ENCODE measurements around the gene CRLF2. TPM values are rescaled to one million over a fixed set of nuclear protein-coding genes. Genes with fewer than 3 reads are reported as not detected.
A peak's percentile ranks its signal among the peaks of the same experiment; 100 is the strongest.

CRLF2 gene
- total and polyA plus RNA-seq, 4 donors = 0.19 to 1.4 (median 0.42) TPM

DNA sequence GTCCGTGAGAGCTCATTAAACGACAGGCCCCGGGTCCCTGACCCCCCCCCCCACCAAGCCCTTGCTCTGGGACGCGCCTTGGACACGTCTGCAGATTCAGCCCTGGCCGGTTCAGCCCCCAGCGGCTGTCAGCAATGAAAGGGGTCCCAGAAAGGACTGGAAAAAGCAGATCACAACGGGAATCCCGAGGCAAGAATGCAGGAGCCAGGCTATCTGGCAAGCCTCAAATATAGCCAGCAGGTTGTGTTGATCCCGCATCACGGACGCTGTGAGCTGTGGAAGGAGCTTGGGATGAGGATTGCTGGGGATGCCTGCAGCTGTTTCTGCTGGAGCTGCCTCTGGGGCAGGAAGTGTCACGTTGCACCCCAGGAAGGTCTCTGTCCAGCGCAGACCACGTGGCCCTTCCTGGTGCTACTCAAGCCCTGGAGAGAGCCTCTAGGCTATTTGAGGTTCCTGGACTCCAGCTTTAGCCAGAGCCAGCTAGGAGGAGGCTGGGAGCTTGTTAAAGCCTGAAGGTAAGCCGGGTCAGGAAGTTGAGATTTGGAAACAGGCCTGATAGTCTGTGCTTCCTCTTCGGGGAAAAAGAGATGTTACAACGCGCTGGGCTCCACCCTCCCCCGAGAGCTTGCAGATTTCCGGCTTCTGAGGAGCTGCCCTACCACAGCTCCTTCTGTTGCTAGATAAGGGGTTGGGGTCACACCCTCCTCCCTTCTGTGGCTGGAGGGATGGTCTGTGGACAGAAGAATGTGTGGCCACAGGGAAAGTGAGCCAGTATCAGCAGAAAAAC, 36.8 kb upstream of the CRLF2 start:
- peak; percentile 35 to 55 (median 41) for DNase-seq
- WGBS, 2 donors = 0 to 3% methylated on average over 22 of the region's 22 CpGs
- peak overlapping the region in 1 of 2 donors; percentile 82 for H3K27ac ChIP-seq (ENCODE audit: low read depth in 1 of 2, low read length in 1 of 2)
- TF ChIP-seq, protein P1, sequence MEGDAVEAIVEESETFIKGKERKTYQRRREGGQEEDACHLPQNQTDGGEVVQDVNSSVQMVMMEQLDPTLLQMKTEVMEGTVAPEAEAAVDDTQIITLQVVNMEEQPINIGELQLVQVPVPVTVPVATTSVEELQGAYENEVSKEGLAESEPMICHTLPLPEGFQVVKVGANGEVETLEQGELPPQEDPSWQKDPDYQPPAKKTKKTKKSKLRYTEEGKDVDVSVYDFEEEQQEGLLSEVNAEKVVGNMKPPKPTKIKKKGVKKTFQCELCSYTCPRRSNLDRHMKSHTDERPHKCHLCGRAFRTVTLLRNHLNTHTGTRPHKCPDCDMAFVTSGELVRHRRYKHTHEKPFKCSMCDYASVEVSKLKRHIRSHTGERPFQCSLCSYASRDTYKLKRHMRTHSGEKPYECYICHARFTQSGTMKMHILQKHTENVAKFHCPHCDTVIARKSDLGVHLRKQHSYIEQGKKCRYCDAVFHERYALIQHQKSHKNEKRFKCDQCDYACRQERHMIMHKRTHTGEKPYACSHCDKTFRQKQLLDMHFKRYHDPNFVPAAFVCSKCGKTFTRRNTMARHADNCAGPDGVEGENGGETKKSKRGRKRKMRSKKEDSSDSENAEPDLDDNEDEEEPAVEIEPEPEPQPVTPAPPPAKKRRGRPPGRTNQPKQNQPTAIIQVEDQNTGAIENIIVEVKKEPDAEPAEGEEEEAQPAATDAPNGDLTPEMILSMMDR (IDR thresholded peaks at IDR 0.05; ENCODE audit: control extremely low read depth, extremely low read depth) = no peak
- no peaks in the 10 kb centered on the region for H3K36me3 ChIP-seq (ENCODE audit: control insufficient read depth in 4 of 4, insufficient read depth in 4 of 4, low read length in 4 of 4)
- no peaks in the 10 kb centered on the region for H3K27me3 ChIP-seq (ENCODE audit: control insufficient read depth in 3 of 3, insufficient read depth in 3 of 3, low read length in 2 of 3)
- H3K4me3 ChIP-seq = no peak overlapping the region
- ATAC-seq (ENCODE audit: insufficient read depth, low FRiP score) = peak; percentile 77
- peaks cover 0 to 10% (median 0%) of the 10 kb centered on the region in 5 donors for H3K4me1 ChIP-seq (ENCODE audit: control insufficient read depth in 5 of 5, insufficient read depth in 5 of 5, low read length in 5 of 5)
- no peak overlapping the region for H3K9ac ChIP-seq (ENCODE audit: insufficient read depth in 1 of 2, low read length in 2 of 2)
- H3K9me3 ChIP-seq (ENCODE audit: control insufficient read depth in 4 of 4, insufficient read depth in 3 of 4, low read length in 3 of 4) = peaks cover 0 to 7% (median 0%) of the 10 kb centered on the region in 4 donors

DNA sequence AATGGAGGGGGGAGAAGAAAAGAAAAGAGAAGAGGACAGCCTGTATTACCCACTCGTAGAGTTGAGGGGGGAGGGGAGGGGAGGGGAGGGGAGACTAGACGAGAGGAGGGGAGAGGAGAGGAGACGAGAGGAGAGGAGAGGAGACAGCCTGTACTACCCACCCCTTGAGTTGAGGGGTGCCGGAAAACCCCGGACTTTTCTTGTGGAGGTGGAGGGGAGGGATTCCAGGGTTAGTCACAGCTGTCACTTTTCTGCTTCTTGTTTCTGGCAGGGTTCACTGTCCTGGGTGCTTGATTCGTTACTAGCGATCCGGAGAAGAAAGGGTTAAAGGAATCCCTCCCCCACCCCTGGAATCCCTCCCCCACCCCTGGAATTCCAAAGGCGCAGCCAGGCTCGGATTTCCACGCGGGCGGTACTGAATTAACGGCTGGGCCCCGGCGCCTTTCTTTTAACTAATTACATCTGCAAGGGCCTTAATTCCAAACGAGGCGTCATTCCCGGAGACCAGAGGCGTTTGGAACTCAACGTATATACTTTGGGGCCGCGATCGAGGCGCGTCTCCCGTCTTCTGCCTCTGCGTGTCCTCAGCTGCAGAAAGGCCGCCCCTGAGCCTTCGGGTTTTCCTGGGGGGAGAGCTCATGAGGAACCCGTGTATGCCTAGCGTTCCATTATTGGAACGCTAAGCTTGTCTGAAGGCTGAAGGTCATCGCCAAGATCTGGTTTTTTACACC, 36.0 kb upstream of the CRLF2 start:
- H3K9me3 ChIP-seq (ENCODE audit: control insufficient read depth in 4 of 4, insufficient read depth in 3 of 4, low read length in 3 of 4) = peaks cover 0 to 3% (median 0%) of the 10 kb centered on the region in 4 donors
- ATAC-seq (ENCODE audit: insufficient read depth, low FRiP score) (no peak), DNase-seq (peak; percentile 22 to 47 (median 24))
- no peaks in the 10 kb centered on the region for H3K36me3 ChIP-seq (ENCODE audit: control insufficient read depth in 4 of 4, insufficient read depth in 4 of 4, low read length in 4 of 4)
- 2 to 5% methylated on average over 34 of the region's 34 CpGs for WGBS, 2 donors
- no peak overlapping the region for H3K4me3 ChIP-seq
- H3K9ac ChIP-seq (ENCODE audit: insufficient read depth in 1 of 2, low read length in 2 of 2) = no peak overlapping the region
- H3K4me1 ChIP-seq (ENCODE audit: control insufficient read depth in 5 of 5, insufficient read depth in 5 of 5, low read length in 5 of 5) = peaks cover 0 to 10% (median 0%) of the 10 kb centered on the region in 5 donors
- H3K27ac ChIP-seq (ENCODE audit: low read depth in 1 of 2, low read length in 1 of 2) = peak overlapping the region in 1 of 2 donors; percentile 82
- TF ChIP-seq, protein P1 (IDR thresholded peaks at IDR 0.05; ENCODE audit: control extremely low read depth, extremely low read depth) = no peak
- H3K27me3 ChIP-seq (ENCODE audit: control insufficient read depth in 3 of 3, insufficient read depth in 3 of 3, low read length in 2 of 3) = no peaks in the 10 kb centered on the region

DNA sequence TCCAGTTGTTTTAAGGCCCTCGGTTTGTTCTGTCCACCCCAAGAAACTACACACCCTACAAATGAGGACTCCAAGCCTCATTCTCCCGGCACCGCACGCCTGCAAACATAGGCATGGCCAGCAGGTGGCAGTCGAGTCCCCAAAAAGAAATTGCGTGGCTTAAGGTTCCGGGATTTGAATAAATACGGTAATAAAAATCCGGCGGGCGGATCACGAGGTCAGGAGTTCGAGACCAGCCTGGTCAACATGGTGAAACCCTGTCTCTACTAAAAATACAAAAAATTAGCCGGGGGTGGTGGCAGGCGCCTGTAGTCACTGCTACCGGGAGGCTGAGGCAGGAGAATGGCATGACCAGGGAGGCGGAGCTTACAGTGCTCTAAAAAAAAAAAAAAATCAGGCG, 34.4 kb upstream of the CRLF2 start:
- TF ChIP-seq, protein P1 (IDR thresholded peaks at IDR 0.05; ENCODE audit: control extremely low read depth, extremely low read depth) = peak; percentile 66
- DNase-seq (peak; percentile 39 to 55 (median 53)), ATAC-seq (ENCODE audit: insufficient read depth, low FRiP score) (no peak)
- Histone ChIP-seq H3K27ac (ENCODE audit: low read depth in 1 of 2, low read length in 1 of 2) (no peak overlapping the region), H3K36me3 (ENCODE audit: control insufficient read depth in 4 of 4, insufficient read depth in 4 of 4, low read length in 4 of 4) (no peaks in the 10 kb centered on the region), H3K9me3 (ENCODE audit: control insufficient read depth in 4 of 4, insufficient read depth in 3 of 4, low read length in 3 of 4) (no peaks in the 10 kb centered on the region), H3K4me1 (ENCODE audit: control insufficient read depth in 5 of 5, insufficient read depth in 5 of 5, low read length in 5 of 5) (peaks cover 0 to 10% (median 0%) of the 10 kb centered on the region in 5 donors), H3K9ac (ENCODE audit: insufficient read depth in 1 of 2, low read length in 2 of 2) (no peak overlapping the region), H3K27me3 (ENCODE audit: control insufficient read depth in 3 of 3, insufficient read depth in 3 of 3, low read length in 2 of 3) (no peaks in the 10 kb centered on the region), H3K4me3 (no peak overlapping the region)
- WGBS, 2 donors = 13 to 15% methylated on average over 18 of the region's 18 CpGs

Measured in lung (tissue), 12 donors.